Spinal cord (tissue), 10 donors: Measurements from ENCODE around the gene MOSMO. TPM values are rescaled to one million over a fixed set of nuclear protein-coding genes. Genes with fewer than 3 reads are reported as not detected.
A peak's percentile ranks its signal among the peaks of the same experiment; 100 is the strongest.
"Not testable (repeated sequence)": the region's sequence is repeated elsewhere in the genome, so short reads cannot be mapped to it uniquely, and the experiment has no call there.

Source experiments
- DNase-seq, 6 donors: peaks; one replicate each; pipeline versions ENCODE4 v3.0.0 to v3.0.0-alpha.2; 2013 to 2015; ENCODE audit warnings: low spot score in 6 of 6, low read depth in 4 of 6
- H3K27ac ChIP-seq: one replicate; pipeline ENCODE4 v1.5.1; 2013; ENCODE audit warnings: low read depth, low read length, control low read depth
- H3K27me3 ChIP-seq: one replicate; pipeline ENCODE4 v1.6.1; 2013; ENCODE audit warnings: low read length; ENCODE audit not compliant: control insufficient read depth, insufficient read depth
- H3K36me3 ChIP-seq: one replicate; pipeline ENCODE4 v1.6.1; 2013; ENCODE audit warnings: low read length; ENCODE audit not compliant: control insufficient read depth, insufficient read depth
- H3K4me1 ChIP-seq: one replicate; pipeline ENCODE4 v1.6.1; 2013; ENCODE audit warnings: low read length; ENCODE audit not compliant: control insufficient read depth, insufficient read depth
- H3K4me3 ChIP-seq: one replicate; pipeline ENCODE4 v1.5.1; 2013; ENCODE audit warnings: low read depth, low read length, control low read depth
- H3K9me3 ChIP-seq: one replicate; pipeline ENCODE4 v1.6.1; 2013; ENCODE audit warnings: low read length; ENCODE audit not compliant: control insufficient read depth, insufficient read depth
- WGBS: methylation state at CpG from one replicate; pipeline ENCODE4 v1.1.5; 2013; ENCODE audit warnings: missing lambda C conversion rate; ENCODE audit not compliant: insufficient coverage; 5-methylcytosine and 5-hydroxymethylcytosine counted together
- polyA plus RNA-seq, 2 donors: library from polyadenylated mRNA; unstranded; fragments of 120-200 nt; gene quantifications; one replicate each; pipeline ENCODE4 v1.2.1, GENCODE V29; 2013; ENCODE audit not compliant: insufficient read length in 2 of 2
- total RNA-seq, 2 donors: library from RNA; depleted of rRNA in 1 of 2; stranded (reverse); fragments of 120-200 nt in 1 of 2; fragments of >200 nt in 1 of 2; gene quantifications; one replicate each; pipeline versions ENCODE4 v1.2.3 to v1.2.4, GENCODE V29; 2013 to 2014
- donor health status: healthy.

Gene MOSMO
- total and polyA plus RNA-seq, 4 donors, result 19.3 to 43.1 (median 26.6) TPM

DNA sequence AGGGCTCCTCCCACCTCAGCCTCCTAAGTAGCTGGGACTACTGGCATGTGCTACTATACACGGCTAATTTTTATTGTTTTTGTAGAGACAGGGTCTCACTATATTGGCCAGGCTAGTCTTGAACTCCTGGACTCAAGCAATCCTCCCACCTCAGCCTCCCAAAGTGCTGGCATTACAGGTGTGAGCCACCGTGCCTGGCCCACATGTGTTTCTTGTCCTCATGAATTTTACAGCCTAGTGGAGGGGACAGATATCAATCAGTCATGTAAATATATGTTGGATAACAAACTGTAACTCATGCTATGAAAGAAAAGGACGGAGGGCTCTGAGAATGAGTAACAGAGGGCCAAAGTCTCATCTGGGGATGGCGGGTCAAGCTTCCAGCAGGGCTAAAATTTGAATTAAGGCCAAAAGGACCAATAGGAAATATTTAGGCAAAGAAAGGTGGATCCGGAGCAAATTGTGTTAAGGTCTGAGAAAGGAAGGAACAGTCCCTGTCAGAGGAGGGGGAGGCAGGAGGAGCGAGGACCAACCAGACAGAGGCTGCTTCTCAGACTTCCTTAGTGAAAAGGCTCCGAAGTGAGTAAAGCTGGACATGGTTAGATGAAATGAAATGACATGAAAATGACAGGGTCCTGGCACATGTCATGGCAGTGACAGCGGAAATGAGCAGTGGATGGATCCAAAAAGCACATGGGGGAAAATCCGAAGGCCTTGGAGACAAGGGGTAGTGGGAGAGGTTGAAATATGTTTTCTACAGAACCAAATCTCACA, 10.8 kb upstream of the MOSMO start:
- Histone ChIP-seq H3K27ac (no peak overlapping the region), H3K4me3 (no peak overlapping the region), H3K36me3 (no peaks in the 10 kb centered on the region), H3K27me3 (no peaks in the 10 kb centered on the region), H3K4me1 (peaks cover 7% of the 10 kb centered on the region), H3K9me3 (no peaks in the 10 kb centered on the region)
- WGBS, result 80% methylated on average over 6 of the region's 9 CpGs
- no peak for DNase-seq

DNA sequence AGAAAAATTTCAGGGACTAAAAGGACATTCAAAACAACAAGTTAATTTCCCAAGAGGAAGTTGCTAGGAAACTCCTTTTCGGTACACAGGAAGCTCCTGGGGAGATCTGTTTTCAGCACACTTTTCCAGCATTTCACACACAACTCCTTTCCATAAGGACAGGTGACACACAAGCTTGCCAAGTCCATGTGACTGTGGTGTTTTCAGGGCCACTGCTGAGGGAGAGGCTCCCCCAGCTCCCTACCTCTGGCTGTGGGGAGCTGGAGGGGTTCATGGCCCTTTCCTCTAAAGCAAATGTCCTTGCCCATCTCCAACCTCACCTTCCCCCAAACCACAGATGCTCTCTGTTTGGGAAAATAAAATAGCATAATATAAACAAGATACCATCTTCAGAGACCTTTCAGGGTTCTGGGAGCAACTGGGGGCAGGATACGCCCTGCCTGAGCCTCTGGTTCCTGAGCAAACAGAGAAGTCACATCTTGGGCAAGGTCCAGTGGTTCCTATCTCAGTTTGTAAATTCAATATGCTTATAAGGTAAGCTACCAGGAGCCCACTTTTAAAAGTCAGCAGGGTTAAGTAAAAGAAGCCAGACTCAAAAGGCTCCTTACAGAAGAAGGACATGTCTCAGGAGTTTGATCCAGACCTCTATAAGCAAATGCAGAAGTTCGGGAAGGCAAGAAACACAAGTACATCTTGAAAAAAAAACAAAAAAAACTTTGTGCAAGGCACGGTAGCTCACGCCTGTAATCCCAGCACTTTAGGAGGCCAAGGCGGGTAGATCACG, 10.0 kb upstream of the MOSMO start:
- H3K27ac ChIP-seq, result no peak overlapping the region

DNA sequence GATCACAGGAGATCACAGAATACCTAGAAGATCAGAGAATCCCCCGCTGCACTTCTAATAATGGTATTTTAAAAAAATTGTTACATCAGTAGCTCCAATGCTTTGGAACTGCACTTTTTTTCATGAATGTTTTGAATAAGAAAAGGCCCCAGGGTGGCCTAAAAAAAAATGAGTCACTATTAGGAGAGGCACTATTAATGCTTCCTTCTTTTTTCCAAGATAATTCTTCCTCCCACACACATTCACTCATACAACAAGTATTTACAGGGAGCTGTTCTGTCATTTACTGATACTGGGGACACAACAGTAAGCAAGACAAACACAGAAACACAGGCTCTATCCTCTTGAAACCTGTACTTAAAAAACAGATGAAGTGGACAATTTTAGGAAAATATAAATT, 6.3 kb upstream of the MOSMO start:
- no CpG with 5 or more reads among the region's 1 CpG for WGBS
- peaks cover 23% of the 10 kb centered on the region for H3K4me1 ChIP-seq
- H3K4me3 ChIP-seq, result no peak overlapping the region
- no peak for DNase-seq
- H3K9me3 ChIP-seq, result no peaks in the 10 kb centered on the region
- no peaks in the 10 kb centered on the region for H3K27me3 ChIP-seq
- no peak overlapping the region for H3K27ac ChIP-seq
- no peaks in the 10 kb centered on the region for H3K36me3 ChIP-seq

More for the DNA sequence above, 10.0 kb upstream of the MOSMO start:
- H3K4me1 ChIP-seq, result peaks cover 7% of the 10 kb centered on the region
- H3K27me3 ChIP-seq, result no peaks in the 10 kb centered on the region
- DNase-seq, result peak in 1 of 6 donors; percentile 21
- 99% methylated on average over 5 of the region's 7 CpGs for WGBS
- no peaks in the 10 kb centered on the region for H3K36me3 ChIP-seq
- H3K9me3 ChIP-seq, result no peaks in the 10 kb centered on the region
- no peak overlapping the region for H3K4me3 ChIP-seq

DNA sequence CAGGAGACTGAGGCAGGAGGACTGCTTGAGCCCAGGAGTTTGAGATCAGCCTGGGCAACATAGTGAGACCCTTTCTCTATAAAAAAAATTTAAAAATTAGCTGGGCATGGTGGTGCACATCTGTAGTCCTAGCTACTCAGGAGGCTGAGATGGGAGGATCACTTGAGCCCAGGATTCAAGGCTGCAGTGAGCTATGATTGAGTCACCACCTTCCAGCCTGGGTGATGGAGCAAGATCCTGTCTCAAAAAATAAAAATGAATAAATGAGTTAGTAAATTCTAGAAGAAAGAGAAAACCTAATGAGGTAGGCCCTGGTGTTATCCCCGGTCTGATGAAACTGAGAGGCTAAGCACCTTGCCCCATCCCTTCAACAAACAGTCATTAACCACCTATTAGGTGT, 5.9 kb upstream of the MOSMO start:
- H3K27me3 ChIP-seq, result not testable (repeated sequence)

DNA sequence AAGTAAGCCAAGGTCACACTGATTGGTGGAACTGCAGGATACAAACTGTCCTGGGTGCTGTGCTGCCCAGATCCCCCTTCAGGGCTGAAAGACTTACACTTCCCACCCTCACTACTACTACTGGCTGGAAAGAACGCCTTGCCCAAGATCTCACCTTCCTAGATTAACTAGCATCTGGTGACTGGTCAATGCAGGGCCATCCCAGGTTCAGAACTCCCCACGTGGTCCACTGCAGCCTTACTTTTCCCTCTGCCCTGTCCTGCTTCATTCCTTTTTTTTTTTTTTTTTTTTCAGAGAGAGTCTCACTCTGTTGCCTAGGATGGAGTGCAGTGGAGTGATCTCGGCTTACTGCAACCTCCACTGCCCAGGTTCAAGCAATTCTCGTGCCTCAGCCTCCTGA, 4.7 kb upstream of the MOSMO start:
- H3K27me3 ChIP-seq, result no peaks in the 10 kb centered on the region
- WGBS, result no CpG with 5 or more reads among the region's 4 CpGs
- no peak overlapping the region for H3K27ac ChIP-seq
- peaks cover 28% of the 10 kb centered on the region for H3K4me1 ChIP-seq
- H3K36me3 ChIP-seq, result no peaks in the 10 kb centered on the region
- DNase-seq, result no peak
- H3K4me3 ChIP-seq, result no peak overlapping the region
- no peaks in the 10 kb centered on the region for H3K9me3 ChIP-seq

More for the DNA sequence above, 5.9 kb upstream of the MOSMO start:
- no CpG with 5 or more reads among the region's 1 CpG for WGBS
- H3K9me3 ChIP-seq, H3K4me3 ChIP-seq, H3K36me3 ChIP-seq, DNase-seq, H3K27ac ChIP-seq: not testable (repeated sequence)
- H3K4me1 ChIP-seq, result peaks cover 25% of the 10 kb centered on the region

DNA sequence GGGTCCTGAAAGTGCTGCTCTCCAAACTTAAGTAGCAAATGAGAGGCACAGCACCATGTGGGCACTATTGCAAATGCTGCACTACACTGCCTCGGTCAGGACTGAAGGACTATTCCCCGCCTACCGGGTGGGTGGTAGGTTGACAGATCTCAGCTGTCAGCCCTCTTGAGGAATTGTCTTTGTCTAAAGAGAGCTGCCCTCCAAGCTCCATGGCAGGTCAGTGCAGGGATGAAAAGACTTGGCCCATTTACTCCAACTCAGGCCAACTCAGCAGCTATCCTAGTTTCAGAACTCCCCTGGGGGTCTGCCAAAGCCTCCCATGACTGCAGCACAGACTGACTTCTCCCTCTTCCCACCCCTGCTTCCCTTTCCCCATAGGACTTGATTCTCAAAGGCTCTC, 3.6 kb upstream of the MOSMO start:
- no peaks in the 10 kb centered on the region for H3K36me3 ChIP-seq
- 13% methylated on average over 3 of the region's 3 CpGs for WGBS
- peak in 2 of 6 donors; percentile 65 to 78 for DNase-seq
- peaks cover 36% of the 10 kb centered on the region for H3K4me1 ChIP-seq
- H3K27me3 ChIP-seq, result no peaks in the 10 kb centered on the region
- H3K4me3 ChIP-seq, result no peak overlapping the region
- H3K9me3 ChIP-seq, result no peaks in the 10 kb centered on the region
- H3K27ac ChIP-seq, result no peak overlapping the region

DNA sequence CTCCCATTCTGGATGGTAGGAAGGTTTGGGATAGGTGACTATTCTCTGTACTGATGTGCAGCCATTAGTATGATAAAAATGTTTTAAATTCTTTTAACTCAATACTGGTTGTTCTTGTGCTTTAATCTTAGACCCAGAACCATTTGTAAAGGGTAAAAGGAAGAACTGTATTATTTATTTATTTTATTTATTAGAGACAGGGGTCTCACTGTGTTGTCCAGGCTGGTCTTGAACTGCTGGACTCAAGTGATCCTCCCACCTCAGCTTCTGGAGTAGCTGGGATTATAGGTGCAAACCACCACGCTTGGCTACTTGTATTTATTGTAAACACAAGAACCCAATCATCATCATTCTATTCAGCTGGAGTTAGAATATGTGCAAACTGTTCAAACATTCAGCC, 2.2 kb upstream of the MOSMO start:
- Histone ChIP-seq H3K27ac (no peak overlapping the region), H3K36me3 (no peaks in the 10 kb centered on the region), H3K27me3 (no peaks in the 10 kb centered on the region), H3K9me3 (no peaks in the 10 kb centered on the region), H3K4me3 (no peak overlapping the region), H3K4me1 (peaks cover 38% of the 10 kb centered on the region)
- DNase-seq, result no peak
- no CpG with 5 or more reads among the region's 1 CpG for WGBS

DNA sequence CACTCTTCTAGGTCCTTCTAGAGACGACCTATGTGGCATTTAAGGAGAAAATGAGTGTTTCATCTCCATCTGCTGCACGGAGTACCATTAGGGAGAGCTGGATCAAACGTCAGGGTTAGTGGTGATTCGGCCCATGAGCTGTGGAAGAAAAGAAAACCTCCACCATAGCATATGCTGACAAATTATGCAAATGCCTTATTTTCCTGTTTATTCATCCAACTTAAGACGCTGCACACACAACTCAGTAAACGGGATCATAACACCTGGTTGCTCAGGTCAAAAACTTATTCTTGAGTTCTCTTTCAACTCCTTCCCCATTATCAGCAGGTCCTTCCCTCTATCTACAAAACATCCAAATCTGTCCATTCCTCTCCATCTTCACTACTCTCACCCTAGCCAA, 1.3 kb upstream of the MOSMO start:
- no peak overlapping the region for H3K4me3 ChIP-seq
- 77% methylated on average over 5 of the region's 6 CpGs for WGBS
- no peaks in the 10 kb centered on the region for H3K9me3 ChIP-seq
- DNase-seq, result no peak
- no peaks in the 10 kb centered on the region for H3K27me3 ChIP-seq
- no peaks in the 10 kb centered on the region for H3K36me3 ChIP-seq
- peaks cover 32% of the 10 kb centered on the region for H3K4me1 ChIP-seq
- no peak overlapping the region for H3K27ac ChIP-seq

DNA sequence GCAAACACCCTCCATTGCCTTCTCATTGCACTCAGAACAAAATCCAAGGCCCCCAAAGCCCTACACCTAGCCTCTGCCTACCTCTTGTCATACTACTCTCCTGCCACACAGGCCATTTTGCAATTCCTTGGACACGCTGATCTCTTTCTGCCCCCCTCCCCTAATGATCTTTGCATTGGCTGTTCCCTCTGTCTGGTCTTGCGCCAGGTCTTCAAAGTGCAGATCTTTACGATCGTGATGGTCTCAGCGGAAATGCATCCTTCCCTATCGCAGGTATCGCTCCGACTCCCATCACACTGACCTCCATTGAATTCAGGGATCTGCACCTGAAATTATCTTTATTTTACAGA, 777 bp upstream of the MOSMO start:
- no peaks in the 10 kb centered on the region for H3K36me3 ChIP-seq
- WGBS, result 2% methylated on average over 4 of the region's 8 CpGs
- no peaks in the 10 kb centered on the region for H3K27me3 ChIP-seq
- no peaks in the 10 kb centered on the region for H3K9me3 ChIP-seq
- peak overlapping the region; percentile 83 for H3K4me3 ChIP-seq
- peak overlapping the region; percentile 75 for H3K27ac ChIP-seq
- DNase-seq, result peak in 1 of 6 donors; percentile 49
- H3K4me1 ChIP-seq, result peaks cover 32% of the 10 kb centered on the region
